Islet of Langerhans (tissue), 1 donor: Measurements from ENCODE around the gene RNF11.
"Not testable (repeated sequence)": the region's sequence is repeated elsewhere in the genome, so short reads cannot be mapped to it uniquely, and the experiment has no call there.

Experiments used
- FAIRE-seq: peaks from one replicate; lab custom pipeline; 2011; peaks lifted over from hg19 to GRCh38; lab: Jason Lieb, UNC

Gene RNF11

GRCh38 chr1:51235673-51236530 is at the start of gene RNF11:
Gene RNF11 (plus strand): TSS chr1:51236273. CDS start chr1:51236757, 484 bp downstream.
- no peak for FAIRE-seq

GRCh38 chr1:51188230-51188629 is 47.8 kb upstream of the RNF11 start:
- no peak for FAIRE-seq

GRCh38 chr1:51189421-51190073 is 46.5 kb upstream of the RNF11 start:
- FAIRE-seq = peak; percentile 92

GRCh38 chr1:51190961-51191360 is 45.1 kb upstream of the RNF11 start:
- no peak for FAIRE-seq

GRCh38 chr1:51192213-51192843 is 43.7 kb upstream of the RNF11 start:
- no peak for FAIRE-seq

GRCh38 chr1:51193564-51193963 is 42.5 kb upstream of the RNF11 start:
- no peak for FAIRE-seq

- no peak for FAIRE-seq
Observed at GRCh38 chr1:51203121-51203873, 32.8 kb upstream of the RNF11 start.

GRCh38 chr1:51203874-51204245 is 32.2 kb upstream of the RNF11 start:
- FAIRE-seq = no peak

- FAIRE-seq = no peak
Observed at GRCh38 chr1:51210055-51210454, 26.0 kb upstream of the RNF11 start.

- no peak for FAIRE-seq
Observed at GRCh38 chr1:51210676-51211075, 25.4 kb upstream of the RNF11 start.

GRCh38 chr1:51214615-51215131 is 21.4 kb upstream of the RNF11 start:
- no peak for FAIRE-seq

GRCh38 chr1:51215169-51215568 is 20.9 kb upstream of the RNF11 start:
- no peak for FAIRE-seq

GRCh38 chr1:51216631-51217030 is 19.4 kb upstream of the RNF11 start:
- no peak for FAIRE-seq

GRCh38 chr1:51217101-51217500 is 19.0 kb upstream of the RNF11 start:
- no peak for FAIRE-seq

- FAIRE-seq = no peak
Observed at GRCh38 chr1:51218570-51218969, 17.5 kb upstream of the RNF11 start.

- FAIRE-seq = no peak
Observed at GRCh38 chr1:51219022-51219421, 17.1 kb upstream of the RNF11 start.

- not testable (repeated sequence) for FAIRE-seq
Observed at GRCh38 chr1:51221529-51221928, 14.5 kb upstream of the RNF11 start.

GRCh38 chr1:51222136-51222787 is 13.8 kb upstream of the RNF11 start:
- no peak for FAIRE-seq

- no peak for FAIRE-seq
Observed at GRCh38 chr1:51222809-51223208, 13.3 kb upstream of the RNF11 start.

- no peak for FAIRE-seq
Observed at GRCh38 chr1:51224255-51224654, 11.8 kb upstream of the RNF11 start.

GRCh38 chr1:51227231-51227960 is 8.7 kb upstream of the RNF11 start:
- FAIRE-seq = not testable (repeated sequence)
